ENCODE results near the gene ZNF423. TPM values are rescaled to one million over a fixed set of nuclear protein-coding genes. Genes with fewer than 3 reads are reported as not detected.
A peak's percentile ranks its signal among the peaks of the same experiment; 100 is the strongest.

The ZNF423 gene
- total and polyA plus RNA-seq, 9 of the 15 experiments (the other 6 are each of a cell fraction or from before 2014, with no cell fraction given): not detected

DNA sequence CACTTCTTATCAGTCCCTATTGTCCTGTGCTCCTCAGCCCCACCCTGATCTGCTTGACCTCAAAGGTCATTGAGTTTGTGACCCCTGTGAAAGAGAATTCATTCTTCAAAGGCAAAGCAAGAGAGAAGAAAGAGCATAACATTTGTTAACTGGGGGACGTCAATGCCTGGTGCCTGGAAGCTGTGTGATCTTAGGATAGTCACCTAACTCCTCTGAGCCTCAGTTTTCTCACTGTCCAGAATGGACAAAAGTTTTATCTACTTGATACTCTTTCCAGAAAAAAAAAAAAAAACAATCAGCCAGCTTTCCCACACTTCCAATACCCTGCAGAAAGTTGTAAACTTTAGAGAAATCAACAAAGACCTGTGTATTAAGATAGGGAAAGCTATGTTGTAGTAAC lies 309.2 kb downstream of the ZNF423 start:
- Histone ChIP-seq H3K9me1 (ENCODE audit: control insufficient read depth, insufficient read depth, low read length) (no peaks in the 10 kb centered on the region), H3K4me3 (no peak overlapping the region), H4K20me1 (replicated peaks; ENCODE audit: control insufficient read depth, insufficient read depth, low read length) (peaks cover 3% of the 10 kb centered on the region; the same call in 1 of the 2 replicates), H3K36me3 (ENCODE audit: control insufficient read depth, insufficient read depth, low read length) (no peaks in the 10 kb centered on the region), H3K9me3 (replicated peaks; ENCODE audit: control insufficient read depth, insufficient read depth, low read depth, low read length) (no peaks in the 10 kb centered on the region), H3K79me2 (ENCODE audit: control insufficient read depth, insufficient read depth, low read length) (no peaks in the 10 kb centered on the region), H2AFZ (ENCODE audit: low read depth, low read length) (no peak overlapping the region), H3K27ac (ENCODE audit: extremely low read depth, low read depth, low read length) (no peak overlapping the region), H3K4me1 (replicated peaks in 1 of 2; ENCODE audit: control insufficient read depth in 2 of 2, insufficient read depth in 2 of 2, low read length in 2 of 2) (no peaks in the 10 kb centered on the region; a peak in 1 of 5 replicates), H3K27me3 (ENCODE audit: control insufficient read depth in 2 of 2, insufficient read depth in 2 of 2, low read length in 2 of 2) (peaks cover 7 to 43% of the 10 kb centered on the region in 2 experiments; a peak in 3 of 5 replicates), H3K4me2 (ENCODE audit: insufficient read depth, low read length) (no peak overlapping the region), H3K9ac (ENCODE audit: insufficient read depth in 1 of 2, low read depth in 2 of 2, low read length in 2 of 2) (no peak overlapping the region)
- ChIA-PET CTCF (ENCODE audit: low intra/inter-chr PET ratio) (no interaction called here), POLR2A (no interaction called here)
- ATAC-seq (no peak), FAIRE-seq (no peak), DNase-seq (ENCODE audit: extremely low read depth in 1 of 4, low spot score in 3 of 4) (no peak)
- in situ Hi-C loops (cut with MboI): no loop called here
- BruUV-seq (replicated peaks): no TSS peak
- TF ChIP-seq ZNF143 (CRISPR knock-in tag; IDR thresholded peaks at IDR 0.05) (no peak), RBM25 (IDR thresholded peaks at IDR 0.05; ENCODE audit: low read depth, low read length, severe bottlenecking) (peak; percentile 62)
- WGBS (ENCODE audit: insufficient coverage, low coverage, missing lambda C conversion rate): 0% methylated on average over 1 of the region's 1 CpG
- intact Hi-C loops (cut with micrococcal nuclease): no loop called here

DNA sequence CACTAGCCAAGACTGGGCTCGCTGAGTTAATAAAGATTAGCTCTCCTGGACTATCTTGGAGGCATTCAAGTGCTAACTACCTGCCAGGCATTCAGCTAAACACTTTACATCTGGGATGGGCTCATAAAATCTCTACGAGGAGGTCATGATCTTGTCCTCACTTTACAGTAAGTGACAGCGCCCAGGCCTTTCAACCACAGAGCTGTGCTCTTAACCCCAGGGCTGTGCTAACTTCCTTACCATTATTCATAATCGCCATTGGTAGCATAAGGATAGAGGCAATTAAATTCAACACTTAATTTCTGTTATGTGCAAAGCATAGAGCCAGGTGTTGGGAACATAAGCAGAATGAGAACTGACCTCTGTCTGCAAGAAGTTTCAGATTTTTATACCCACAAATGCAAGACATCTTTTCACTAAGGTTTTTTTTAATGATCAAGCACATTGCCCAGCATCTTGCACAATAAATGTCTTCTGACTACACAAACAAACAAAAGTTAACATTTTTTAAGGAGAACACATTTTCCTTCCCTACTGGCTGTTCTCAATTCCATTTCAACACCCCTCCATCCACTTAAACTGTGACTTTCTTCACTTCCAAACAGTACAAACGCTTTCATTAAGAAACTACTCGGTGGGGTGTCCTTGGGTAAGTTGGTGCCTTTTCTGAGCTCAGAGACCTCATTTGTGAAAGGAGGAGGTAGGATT lies 310.0 kb downstream of the ZNF423 start:
- in situ Hi-C loops (cut with MboI): no loop called here
- POLR2A ChIA-PET: no interaction called here
- peaks cover 7 to 43% of the 10 kb centered on the region in 2 experiments; a peak in 3 of 5 replicates for H3K27me3 ChIP-seq (ENCODE audit: control insufficient read depth in 2 of 2, insufficient read depth in 2 of 2, low read length in 2 of 2)

More for the DNA sequence above, 310.0 kb downstream of the ZNF423 start:
- WGBS (ENCODE audit: insufficient coverage, low coverage, missing lambda C conversion rate): 0% methylated on average over 6 of the region's 6 CpGs
- H3K9me1 ChIP-seq (ENCODE audit: control insufficient read depth, insufficient read depth, low read length): no peaks in the 10 kb centered on the region
- H3K4me3 ChIP-seq: no peak overlapping the region
- CTCF ChIA-PET (ENCODE audit: low intra/inter-chr PET ratio): no interaction called here
- no peak for DNase-seq (ENCODE audit: extremely low read depth in 1 of 4, low spot score in 3 of 4)
- H3K36me3 ChIP-seq (ENCODE audit: control insufficient read depth, insufficient read depth, low read length): no peaks in the 10 kb centered on the region
- H3K4me1 ChIP-seq (replicated peaks in 1 of 2; ENCODE audit: control insufficient read depth in 2 of 2, insufficient read depth in 2 of 2, low read length in 2 of 2): no peaks in the 10 kb centered on the region; a peak in 1 of 5 replicates
- H3K9ac ChIP-seq (ENCODE audit: insufficient read depth in 1 of 2, low read depth in 2 of 2, low read length in 2 of 2): no peak overlapping the region
- intact Hi-C loops (cut with micrococcal nuclease): no loop called here
- no peak overlapping the region for H3K4me2 ChIP-seq (ENCODE audit: insufficient read depth, low read length)
- no peak for FAIRE-seq
- no peaks in the 10 kb centered on the region for H3K9me3 ChIP-seq (replicated peaks; ENCODE audit: control insufficient read depth, insufficient read depth, low read depth, low read length)
- BruUV-seq (replicated peaks): no TSS peak
- H3K27ac ChIP-seq (ENCODE audit: extremely low read depth, low read depth, low read length): no peak overlapping the region
- no peak overlapping the region for H2AFZ ChIP-seq (ENCODE audit: low read depth, low read length)
- no peak for ATAC-seq
- peaks cover 3% of the 10 kb centered on the region; the same call in 1 of the 2 replicates for H4K20me1 ChIP-seq (replicated peaks; ENCODE audit: control insufficient read depth, insufficient read depth, low read length)
- H3K79me2 ChIP-seq (ENCODE audit: control insufficient read depth, insufficient read depth, low read length): no peaks in the 10 kb centered on the region
- TF ChIP-seq ZNF830 (CRISPR knock-in tag; IDR thresholded peaks at IDR 0.05): no peak
- TF ChIP-seq, protein P1, sequence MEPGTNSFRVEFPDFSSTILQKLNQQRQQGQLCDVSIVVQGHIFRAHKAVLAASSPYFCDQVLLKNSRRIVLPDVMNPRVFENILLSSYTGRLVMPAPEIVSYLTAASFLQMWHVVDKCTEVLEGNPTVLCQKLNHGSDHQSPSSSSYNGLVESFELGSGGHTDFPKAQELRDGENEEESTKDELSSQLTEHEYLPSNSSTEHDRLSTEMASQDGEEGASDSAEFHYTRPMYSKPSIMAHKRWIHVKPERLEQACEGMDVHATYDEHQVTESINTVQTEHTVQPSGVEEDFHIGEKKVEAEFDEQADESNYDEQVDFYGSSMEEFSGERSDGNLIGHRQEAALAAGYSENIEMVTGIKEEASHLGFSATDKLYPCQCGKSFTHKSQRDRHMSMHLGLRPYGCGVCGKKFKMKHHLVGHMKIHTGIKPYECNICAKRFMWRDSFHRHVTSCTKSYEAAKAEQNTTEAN (CRISPR knock-in tag; IDR thresholded peaks at IDR 0.05): no peak
- TF ChIP-seq, protein P2, sequence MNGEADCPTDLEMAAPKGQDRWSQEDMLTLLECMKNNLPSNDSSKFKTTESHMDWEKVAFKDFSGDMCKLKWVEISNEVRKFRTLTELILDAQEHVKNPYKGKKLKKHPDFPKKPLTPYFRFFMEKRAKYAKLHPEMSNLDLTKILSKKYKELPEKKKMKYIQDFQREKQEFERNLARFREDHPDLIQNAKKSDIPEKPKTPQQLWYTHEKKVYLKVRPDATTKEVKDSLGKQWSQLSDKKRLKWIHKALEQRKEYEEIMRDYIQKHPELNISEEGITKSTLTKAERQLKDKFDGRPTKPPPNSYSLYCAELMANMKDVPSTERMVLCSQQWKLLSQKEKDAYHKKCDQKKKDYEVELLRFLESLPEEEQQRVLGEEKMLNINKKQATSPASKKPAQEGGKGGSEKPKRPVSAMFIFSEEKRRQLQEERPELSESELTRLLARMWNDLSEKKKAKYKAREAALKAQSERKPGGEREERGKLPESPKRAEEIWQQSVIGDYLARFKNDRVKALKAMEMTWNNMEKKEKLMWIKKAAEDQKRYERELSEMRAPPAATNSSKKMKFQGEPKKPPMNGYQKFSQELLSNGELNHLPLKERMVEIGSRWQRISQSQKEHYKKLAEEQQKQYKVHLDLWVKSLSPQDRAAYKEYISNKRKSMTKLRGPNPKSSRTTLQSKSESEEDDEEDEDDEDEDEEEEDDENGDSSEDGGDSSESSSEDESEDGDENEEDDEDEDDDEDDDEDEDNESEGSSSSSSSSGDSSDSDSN (IDR thresholded peaks at IDR 0.05; ENCODE audit: borderline replicate concordance in 1 of 2, low read depth in 2 of 2, low read length in 2 of 2): no peak
